Naive B cell (primary cell): ENCODE data around the gene CLEC1A. TPM values are rescaled to one million over a fixed set of nuclear protein-coding genes. Genes with fewer than 3 reads are reported as not detected.

ENCODE experiments used
- ATAC-seq, 2 donors: fragments of 150-1000 bp; cut with Tn5 transposase; 2 replicates each; pipeline ENCODE4 v1.10.0; 2021; ENCODE audit warnings: low read depth in 2 of 2, mild to moderate bottlenecking in 2 of 2, moderate library complexity in 2 of 2
- DNase-seq: peaks from one replicate; pipeline ENCODE4 v3.0.0; 2022
- H3K27ac Mint-ChIP-seq, 6 donors: one replicate each; pipeline ENCODE4 v1.8.0; 2020 to 2022; ENCODE audit warnings: mild to moderate bottlenecking in 6 of 6, mixed read lengths in 6 of 6, moderate library complexity in 5 of 6, inconsistent platforms in 2 of 6
- H3K27me3 Mint-ChIP-seq, 3 donors: one replicate each; pipeline ENCODE4 v1.8.0; 2021 to 2022; ENCODE audit warnings: mixed read lengths in 3 of 3, mild to moderate bottlenecking in 1 of 3
- H3K36me3 Mint-ChIP-seq, 2 donors: one replicate each; pipeline ENCODE4 v1.8.0; 2020 to 2022; ENCODE audit warnings: mixed read lengths in 2 of 2, inconsistent platforms in 1 of 2, mild to moderate bottlenecking in 1 of 2
- H3K4me1 Mint-ChIP-seq, 3 donors: one replicate each; pipeline ENCODE4 v1.8.0; 2020 to 2022; ENCODE audit warnings: mixed read lengths in 3 of 3, inconsistent platforms in 1 of 3, mild to moderate bottlenecking in 1 of 3, moderate library complexity in 1 of 3
- H3K4me3 Mint-ChIP-seq, 8 donors: one replicate each; pipeline ENCODE4 v1.8.0; 2020 to 2022; ENCODE audit warnings: mild to moderate bottlenecking in 8 of 8, mixed read lengths in 8 of 8, moderate library complexity in 8 of 8, inconsistent platforms in 2 of 8
- H3K9me3 Mint-ChIP-seq, 7 donors: one replicate each; pipeline ENCODE4 v1.8.0; 2020 to 2022; ENCODE audit warnings: mixed read lengths in 7 of 7, mild to moderate bottlenecking in 5 of 7, inconsistent platforms in 2 of 7, moderate library complexity in 1 of 7
- polyA plus RNA-seq, 6 donors: library from polyadenylated mRNA; unstranded; fragments of 300-500 nt; fragmentation: Illumina TruSeq; gene quantifications; one replicate each; pipeline ENCODE4 v1.2.3, GENCODE V29; 2021; ENCODE audit warnings: low read depth in 6 of 6

CLEC1A gene
- polyA plus RNA-seq, 6 donors from 2014 or later: not detected

DNA sequence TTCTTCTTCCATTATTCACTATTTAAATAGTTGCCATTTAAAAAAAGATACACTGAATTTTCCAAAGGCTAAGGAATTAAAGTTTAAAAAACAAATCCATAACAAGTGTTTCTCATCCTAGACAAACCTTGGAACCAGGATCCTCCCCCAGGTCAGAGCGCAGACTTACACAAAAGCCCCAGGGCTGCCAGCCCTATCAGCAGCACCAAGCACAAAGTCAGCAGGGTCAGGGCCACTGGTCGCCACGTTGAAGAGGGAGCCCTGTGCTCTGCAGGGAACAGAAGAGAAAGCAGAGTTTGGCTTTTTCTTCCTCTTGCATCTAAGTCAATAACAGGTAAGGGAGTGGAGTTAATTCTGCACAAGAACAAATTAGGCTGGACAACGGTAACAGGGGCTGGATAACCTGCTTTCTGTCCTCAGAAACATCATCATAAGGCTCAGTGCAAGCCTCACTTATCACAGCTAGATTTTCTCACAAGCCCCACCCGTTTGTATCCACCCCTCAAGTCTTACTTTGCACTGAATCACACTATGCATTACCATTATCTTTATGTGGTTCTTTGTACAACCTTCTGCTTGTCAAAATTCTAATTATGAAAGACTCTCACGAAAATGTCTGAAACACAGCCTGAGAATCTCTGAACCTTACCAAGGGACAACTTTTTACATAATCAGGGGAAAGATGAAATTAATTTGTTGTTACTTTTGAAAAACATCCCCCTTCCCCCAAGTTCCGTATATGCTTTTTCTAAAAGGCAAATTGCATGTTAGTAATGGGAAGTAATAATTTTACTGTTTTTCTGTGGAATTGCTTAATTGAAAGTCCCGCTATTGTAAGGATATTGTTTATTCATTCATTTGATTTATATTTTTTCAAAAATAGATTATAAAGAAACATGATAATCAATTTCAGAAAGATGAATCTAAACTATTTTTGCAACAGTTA is 9.6 kb downstream of the CLEC1A start:
- ATAC-seq (no peak), DNase-seq (no peak)
- Mint-ChIP-seq H3K4me3 (no peak overlapping the region), H3K36me3 (peaks cover 2 to 11% of the 10 kb centered on the region in 2 donors), H3K9me3 (peaks cover 5 to 10% (median 6%) of the 10 kb centered on the region in 7 donors), H3K4me1 (no peaks in the 10 kb centered on the region), H3K27ac (no peak overlapping the region), H3K27me3 (peaks cover 7 to 15% (median 14%) of the 10 kb centered on the region in 3 donors)

DNA sequence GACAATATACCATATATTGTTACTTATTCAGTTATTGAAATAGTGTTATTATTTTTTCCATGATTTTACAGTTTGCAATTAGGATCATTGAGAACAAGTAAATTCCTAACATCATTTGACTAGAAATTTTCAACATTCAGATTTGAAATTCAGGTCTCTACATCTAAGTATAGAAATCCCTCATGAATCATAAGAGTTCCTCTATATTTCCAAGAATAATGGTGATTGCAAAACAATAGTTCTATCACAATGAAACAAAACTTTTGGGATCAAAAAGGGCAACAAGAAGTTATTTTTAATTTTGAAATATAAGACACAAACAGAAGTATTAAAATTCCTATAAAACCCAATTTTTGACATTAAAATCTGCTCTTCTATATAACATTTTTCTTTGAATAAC is 10.8 kb downstream of the CLEC1A start:
- Mint-ChIP-seq H3K36me3 (peaks cover 6 to 19% of the 10 kb centered on the region in 2 donors), H3K4me3 (no peak overlapping the region), H3K9me3 (peaks cover 5 to 20% (median 13%) of the 10 kb centered on the region in 7 donors), H3K27me3 (peaks cover 7 to 16% (median 14%) of the 10 kb centered on the region in 3 donors), H3K27ac (no peak overlapping the region), H3K4me1 (no peaks in the 10 kb centered on the region)
- ATAC-seq: no peak
- no peak for DNase-seq

DNA sequence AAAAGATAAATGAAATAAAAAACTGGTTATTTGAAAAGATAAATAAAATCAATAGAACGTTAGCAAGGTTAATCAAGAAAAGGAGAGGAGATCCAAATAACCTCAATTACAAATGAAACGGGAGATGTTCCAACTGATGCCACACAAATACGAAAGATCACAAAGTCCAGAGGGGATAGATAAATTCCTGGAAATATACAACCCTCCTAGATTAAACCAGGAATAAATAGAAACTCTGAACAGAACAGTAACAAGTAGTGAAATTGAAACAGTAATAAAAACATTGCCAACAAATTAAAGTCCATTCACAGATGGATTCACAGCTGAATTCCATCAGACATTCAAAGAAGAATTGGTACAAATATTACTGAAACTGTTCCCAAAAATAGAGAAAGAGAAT is 12.4 kb downstream of the CLEC1A start:
- Mint-ChIP-seq H3K4me3 (no peak overlapping the region), H3K36me3 (peaks cover 11 to 19% of the 10 kb centered on the region in 2 donors), H3K27me3 (peaks cover 20 to 33% (median 24%) of the 10 kb centered on the region in 3 donors), H3K4me1 (no peaks in the 10 kb centered on the region), H3K9me3 (peaks cover 5 to 25% (median 20%) of the 10 kb centered on the region in 7 donors), H3K27ac (no peak overlapping the region)
- ATAC-seq: no peak
- no peak for DNase-seq

DNA sequence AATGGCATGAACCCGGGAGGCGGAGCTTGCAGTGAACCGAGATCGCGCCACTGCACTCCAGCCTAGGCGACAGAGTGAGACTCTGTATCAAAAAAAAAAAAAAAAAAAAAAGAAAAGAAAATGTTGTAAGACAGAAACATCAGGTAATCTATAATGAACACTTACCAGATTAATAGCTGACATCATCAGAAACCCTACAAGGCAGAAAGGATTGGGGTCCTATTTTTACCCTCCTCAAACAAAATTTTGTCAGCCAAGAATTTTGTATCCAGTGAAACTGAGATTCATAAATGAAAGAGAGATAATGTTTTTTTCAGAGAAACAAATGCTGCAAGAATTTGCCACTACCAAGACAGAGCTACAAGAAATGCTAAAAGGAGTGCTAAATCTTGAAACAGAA is 14.1 kb downstream of the CLEC1A start:
- Mint-ChIP-seq H3K27ac (no peak overlapping the region), H3K4me3 (no peak overlapping the region), H3K4me1 (no peaks in the 10 kb centered on the region), H3K36me3 (peaks cover 11 to 19% of the 10 kb centered on the region in 2 donors), H3K27me3 (peaks cover 23 to 37% (median 25%) of the 10 kb centered on the region in 3 donors), H3K9me3 (peaks cover 5 to 36% (median 20%) of the 10 kb centered on the region in 7 donors)
- no peak for ATAC-seq
- DNase-seq: no peak

DNA sequence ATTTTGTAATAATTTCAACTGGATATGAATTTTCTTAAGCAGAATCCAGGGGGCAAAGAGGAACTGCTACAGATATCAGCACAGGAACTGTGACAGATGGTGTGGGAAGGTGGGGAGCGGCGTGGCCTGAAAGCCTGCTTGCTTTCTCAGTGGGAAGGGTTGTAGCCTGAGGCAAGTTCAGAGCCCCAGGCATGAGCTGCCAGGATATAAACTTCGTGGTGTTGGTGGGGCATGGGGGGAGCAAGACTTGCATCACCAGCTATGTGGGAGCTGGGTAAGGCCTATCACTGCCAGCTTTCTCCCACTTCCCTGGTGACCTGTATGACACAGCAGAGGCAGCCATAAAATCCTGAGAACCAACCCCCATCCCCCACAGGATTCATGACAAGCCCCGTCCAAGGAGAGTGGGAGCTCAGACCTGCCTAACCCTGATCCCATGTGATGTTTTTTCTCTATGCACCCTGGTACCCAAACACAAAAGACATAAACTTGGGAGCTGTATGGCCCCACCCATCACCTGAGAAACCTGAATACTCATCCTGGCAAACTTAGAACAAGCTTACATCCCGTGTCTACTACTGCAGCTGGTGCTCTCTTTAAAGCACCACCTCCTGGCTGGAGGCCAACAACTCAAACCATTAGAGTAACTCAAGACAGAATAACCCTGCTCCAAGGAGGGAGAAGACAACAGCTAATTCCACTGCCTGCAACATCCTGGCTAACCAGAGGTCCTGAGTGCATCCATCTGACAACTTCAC is 16.5 kb downstream of the CLEC1A start:
- Mint-ChIP-seq H3K9me3 (peaks cover 5 to 36% (median 20%) of the 10 kb centered on the region in 7 donors), H3K27me3 (peaks cover 21 to 48% (median 27%) of the 10 kb centered on the region in 3 donors), H3K27ac (no peak overlapping the region), H3K4me1 (peaks cover 0 to 5% (median 4%) of the 10 kb centered on the region in 3 donors), H3K36me3 (peaks cover 11 to 19% of the 10 kb centered on the region in 2 donors), H3K4me3 (no peak overlapping the region)
- DNase-seq: no peak
- no peak for ATAC-seq

DNA sequence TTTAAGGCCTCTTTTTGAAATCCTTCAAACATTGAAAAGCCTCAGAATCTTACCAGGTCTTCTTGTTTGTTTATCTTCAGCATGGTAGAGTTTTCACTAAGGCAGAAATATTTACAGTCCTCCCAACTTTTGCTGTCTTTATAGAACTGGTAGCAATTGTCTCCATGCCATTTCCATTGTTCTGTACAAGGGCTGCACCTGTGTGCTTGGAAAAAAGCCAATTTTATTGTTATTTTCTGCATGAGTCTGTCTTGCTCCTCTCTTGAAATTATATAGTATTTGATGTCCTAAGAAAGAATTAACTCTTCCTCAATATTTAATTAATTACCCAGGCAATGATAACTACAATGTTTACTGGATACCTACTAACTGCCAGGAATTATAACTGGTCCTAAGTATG is 23.3 kb downstream of the CLEC1A start:
- no peak for ATAC-seq
- H3K36me3 Mint-ChIP-seq: no peaks in the 10 kb centered on the region
- H3K27me3 Mint-ChIP-seq: peaks cover 0 to 27% (median 21%) of the 10 kb centered on the region in 3 donors
- H3K27ac Mint-ChIP-seq: no peak overlapping the region
- peaks cover 3 to 8% (median 4%) of the 10 kb centered on the region in 3 donors for H3K4me1 Mint-ChIP-seq
- DNase-seq: no peak
- no peak overlapping the region for H3K4me3 Mint-ChIP-seq
- H3K9me3 Mint-ChIP-seq: peaks cover 0 to 3% (median 0%) of the 10 kb centered on the region in 7 donors

DNA sequence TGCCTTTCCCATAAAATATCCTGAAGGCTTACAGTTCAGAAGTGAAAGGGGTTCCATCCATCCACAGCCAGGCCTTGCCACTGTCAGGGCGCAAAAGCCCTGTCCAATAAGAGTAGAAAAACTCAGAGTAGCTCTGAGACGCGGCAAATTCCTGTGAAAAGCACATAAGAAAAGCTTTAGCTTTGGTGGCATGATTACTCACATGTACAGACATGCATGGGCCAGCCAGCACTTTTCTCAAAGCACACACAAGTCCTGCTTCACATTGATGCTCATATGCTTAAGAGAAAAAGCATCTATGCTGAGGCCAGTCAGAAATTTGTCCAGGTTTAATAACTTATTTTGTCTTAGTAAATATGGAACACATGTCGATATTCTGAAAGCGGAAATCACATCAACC is 25.5 kb downstream of the CLEC1A start:
- H3K4me3 Mint-ChIP-seq: no peak overlapping the region
- peaks cover 0 to 32% (median 28%) of the 10 kb centered on the region in 3 donors for H3K27me3 Mint-ChIP-seq
- DNase-seq (no peak), ATAC-seq (no peak)
- H3K4me1 Mint-ChIP-seq: peaks cover 7 to 20% (median 19%) of the 10 kb centered on the region in 3 donors
- no peaks in the 10 kb centered on the region for H3K36me3 Mint-ChIP-seq
- no peaks in the 10 kb centered on the region for H3K9me3 Mint-ChIP-seq
- no peak overlapping the region for H3K27ac Mint-ChIP-seq

DNA sequence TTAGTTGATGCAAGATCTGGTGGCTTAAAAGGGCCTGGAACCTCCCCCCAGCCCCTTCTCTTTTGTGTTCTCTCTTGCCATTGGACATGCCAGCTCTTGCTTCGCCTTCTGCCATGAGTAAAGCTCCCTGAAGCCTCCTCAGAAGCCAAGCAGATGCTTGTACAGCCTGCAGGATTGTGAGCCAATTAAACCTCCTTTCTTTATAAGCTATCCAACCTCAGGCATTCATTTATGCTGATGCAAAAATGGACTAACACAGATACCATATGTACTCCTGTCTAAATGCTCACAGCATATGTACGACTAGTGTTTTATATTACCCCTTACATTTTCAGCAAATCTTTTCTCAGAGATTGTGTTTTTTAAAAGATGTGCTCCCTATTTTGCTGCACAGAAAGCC is 26.7 kb downstream of the CLEC1A start:
- no peak overlapping the region for H3K4me3 Mint-ChIP-seq
- peaks cover 7 to 23% (median 20%) of the 10 kb centered on the region in 3 donors for H3K4me1 Mint-ChIP-seq
- no peak for DNase-seq
- no peaks in the 10 kb centered on the region for H3K36me3 Mint-ChIP-seq
- H3K9me3 Mint-ChIP-seq: no peaks in the 10 kb centered on the region
- no peak for ATAC-seq
- H3K27ac Mint-ChIP-seq: no peak overlapping the region
- peaks cover 0 to 30% (median 28%) of the 10 kb centered on the region in 3 donors for H3K27me3 Mint-ChIP-seq

DNA sequence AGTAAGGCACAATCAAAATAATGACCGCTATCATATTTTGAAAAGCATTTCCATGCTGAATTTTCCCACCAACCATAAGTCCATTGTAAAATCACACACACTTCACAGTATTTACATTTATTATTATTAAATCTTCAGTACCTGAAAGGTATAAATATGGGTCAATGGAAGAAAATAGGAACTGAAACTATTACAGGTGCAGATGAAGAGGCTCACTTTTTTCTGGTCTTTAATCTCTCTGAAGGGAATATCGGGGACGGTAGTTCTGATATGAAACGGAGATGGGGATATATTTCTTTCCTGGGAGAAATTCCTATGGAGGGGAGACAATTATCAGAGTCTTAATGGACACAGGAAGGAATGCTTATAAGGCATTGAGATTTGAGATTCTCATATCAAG is 28.4 kb downstream of the CLEC1A start:
- peaks cover 7 to 23% (median 20%) of the 10 kb centered on the region in 3 donors for H3K4me1 Mint-ChIP-seq
- H3K9me3 Mint-ChIP-seq: no peaks in the 10 kb centered on the region
- no peaks in the 10 kb centered on the region for H3K36me3 Mint-ChIP-seq
- peaks cover 9 to 34% (median 31%) of the 10 kb centered on the region in 3 donors for H3K27me3 Mint-ChIP-seq
- DNase-seq (no peak), ATAC-seq (peak; percentile 30 to 44)
- no peak overlapping the region for H3K27ac Mint-ChIP-seq
- H3K4me3 Mint-ChIP-seq: no peak overlapping the region

DNA sequence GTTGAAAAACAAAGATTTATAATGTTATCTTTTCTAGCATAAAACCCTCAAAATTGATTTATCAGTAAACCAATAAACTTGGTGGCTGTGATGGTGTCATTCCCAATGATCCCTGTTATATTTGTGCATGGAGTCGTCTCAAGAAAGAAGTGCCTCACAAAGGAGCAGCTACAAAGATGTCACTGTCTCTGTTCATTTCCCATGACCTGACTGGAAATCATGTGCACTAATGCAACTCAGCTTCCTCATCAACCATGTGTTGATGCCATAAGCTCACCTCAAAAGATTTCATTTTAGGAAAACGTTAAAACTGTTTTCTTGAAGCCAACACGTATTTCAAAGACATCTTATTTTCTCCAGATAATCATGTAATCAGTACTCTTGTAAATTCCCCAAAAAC is 28.8 kb downstream of the CLEC1A start:
- Mint-ChIP-seq H3K27ac (no peak overlapping the region), H3K4me1 (peaks cover 7 to 23% (median 20%) of the 10 kb centered on the region in 3 donors), H3K9me3 (no peaks in the 10 kb centered on the region), H3K27me3 (peaks cover 12 to 38% (median 31%) of the 10 kb centered on the region in 3 donors), H3K36me3 (no peaks in the 10 kb centered on the region), H3K4me3 (peak overlapping the region in 1 of 8 donors; percentile 16)
- DNase-seq (no peak), ATAC-seq (no peak)

DNA sequence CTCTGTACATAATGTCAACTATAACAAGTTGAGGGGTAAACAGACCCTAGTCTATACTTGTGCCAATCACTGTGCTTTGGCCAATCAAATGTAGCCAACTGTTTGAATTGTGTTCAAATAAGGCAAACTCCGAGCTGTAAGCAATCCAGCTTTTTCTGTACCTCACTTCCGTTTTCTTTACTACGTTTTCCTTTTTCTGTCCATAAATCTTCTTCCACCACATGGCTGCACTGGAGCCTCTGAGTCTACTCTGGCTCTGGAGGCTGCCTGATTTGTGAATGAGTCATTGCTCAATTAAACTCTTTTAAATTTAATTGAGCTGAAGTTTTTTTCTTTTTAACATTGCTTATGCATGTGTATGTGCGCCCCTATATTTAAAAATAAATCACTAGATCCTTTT is 29.7 kb downstream of the CLEC1A start:
- ATAC-seq (peak in 1 of 2 donors; percentile 13), DNase-seq (no peak)
- Mint-ChIP-seq H3K9me3 (no peaks in the 10 kb centered on the region), H3K4me3 (peak overlapping the region in 1 of 8 donors; percentile 51), H3K36me3 (no peaks in the 10 kb centered on the region), H3K27ac (peak overlapping the region in 1 of 6 donors; percentile 69), H3K27me3 (peaks cover 18 to 47% (median 31%) of the 10 kb centered on the region in 3 donors), H3K4me1 (peaks cover 7 to 23% (median 20%) of the 10 kb centered on the region in 3 donors)

DNA sequence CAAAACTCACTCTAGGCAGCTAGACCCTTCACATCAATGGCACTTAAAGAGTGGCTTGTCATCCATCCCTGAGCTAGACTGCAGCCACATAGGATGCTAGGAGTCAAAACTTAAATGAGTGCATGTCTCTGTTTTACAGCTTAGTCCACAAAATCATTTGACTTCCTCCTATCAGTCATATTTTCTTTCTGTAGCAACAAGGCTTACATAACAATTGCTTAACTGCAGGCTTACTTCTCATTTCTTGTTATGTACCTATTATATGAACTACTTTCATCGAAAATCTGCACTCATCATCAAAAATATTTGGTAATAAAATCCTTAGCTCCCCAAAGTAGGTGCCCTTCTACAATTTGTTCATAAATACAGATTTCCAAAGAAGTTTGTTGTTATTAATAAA is 30.1 kb downstream of the CLEC1A start:
- no peaks in the 10 kb centered on the region for H3K36me3 Mint-ChIP-seq
- no peak for DNase-seq
- peak overlapping the region in 3 of 8 donors; percentile 16 to 51 (median 45) for H3K4me3 Mint-ChIP-seq
- H3K9me3 Mint-ChIP-seq: no peaks in the 10 kb centered on the region
- H3K27me3 Mint-ChIP-seq: peaks cover 18 to 47% (median 31%) of the 10 kb centered on the region in 3 donors
- H3K4me1 Mint-ChIP-seq: peaks cover 7 to 23% (median 20%) of the 10 kb centered on the region in 3 donors
- no peak overlapping the region for H3K27ac Mint-ChIP-seq
- peak; percentile 60 to 77 for ATAC-seq

DNA sequence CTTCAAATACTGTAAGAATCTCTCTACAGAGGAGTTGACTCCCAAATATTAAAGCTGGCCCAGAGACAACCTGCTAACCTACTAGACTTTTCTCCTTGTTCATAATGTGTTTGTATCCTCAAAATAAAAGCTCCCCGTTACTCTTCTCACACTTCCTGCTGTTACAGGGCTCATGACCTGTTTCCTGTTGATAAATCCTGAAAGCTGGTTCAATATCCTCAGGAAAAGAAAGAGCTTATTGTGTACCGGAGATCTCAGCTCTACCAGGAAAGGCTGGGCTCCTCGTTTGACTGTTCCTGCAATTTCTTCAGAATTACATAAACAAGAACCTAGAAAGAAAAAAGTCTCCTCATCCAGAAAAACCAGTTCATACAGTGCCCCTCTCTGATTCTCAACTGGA is 30.8 kb downstream of the CLEC1A start:
- no peak overlapping the region for H3K27ac Mint-ChIP-seq
- H3K9me3 Mint-ChIP-seq: no peaks in the 10 kb centered on the region
- ATAC-seq: no peak
- H3K27me3 Mint-ChIP-seq: peaks cover 18 to 47% (median 31%) of the 10 kb centered on the region in 3 donors
- H3K4me3 Mint-ChIP-seq: no peak overlapping the region
- H3K36me3 Mint-ChIP-seq: no peaks in the 10 kb centered on the region
- peaks cover 7 to 23% (median 20%) of the 10 kb centered on the region in 3 donors for H3K4me1 Mint-ChIP-seq
- DNase-seq: no peak
